ENCODE data around the gene ASB6. TPM values are rescaled to one million over a fixed set of nuclear protein-coding genes. Genes with fewer than 3 reads are reported as not detected.
A peak's percentile ranks its signal among the peaks of the same experiment; 100 is the strongest.

ASB6 gene
- 18.1 TPM for polyA plus RNA-seq (2013, experiment 1 of 2; ENCODE audit: insufficient read length)
- polyA plus RNA-seq (2013, experiment 2 of 2; ENCODE audit: insufficient read length): 17.4 TPM

- DNase-seq: peak; percentile 96
Measured at GRCh38 chr9:129641750-129642585, at the start of gene ASB6. Gene ASB6, minus strand, starts transcription at chr9:129642151. Its CDS starts 152 bp downstream, at chr9:129641999.

DNA sequence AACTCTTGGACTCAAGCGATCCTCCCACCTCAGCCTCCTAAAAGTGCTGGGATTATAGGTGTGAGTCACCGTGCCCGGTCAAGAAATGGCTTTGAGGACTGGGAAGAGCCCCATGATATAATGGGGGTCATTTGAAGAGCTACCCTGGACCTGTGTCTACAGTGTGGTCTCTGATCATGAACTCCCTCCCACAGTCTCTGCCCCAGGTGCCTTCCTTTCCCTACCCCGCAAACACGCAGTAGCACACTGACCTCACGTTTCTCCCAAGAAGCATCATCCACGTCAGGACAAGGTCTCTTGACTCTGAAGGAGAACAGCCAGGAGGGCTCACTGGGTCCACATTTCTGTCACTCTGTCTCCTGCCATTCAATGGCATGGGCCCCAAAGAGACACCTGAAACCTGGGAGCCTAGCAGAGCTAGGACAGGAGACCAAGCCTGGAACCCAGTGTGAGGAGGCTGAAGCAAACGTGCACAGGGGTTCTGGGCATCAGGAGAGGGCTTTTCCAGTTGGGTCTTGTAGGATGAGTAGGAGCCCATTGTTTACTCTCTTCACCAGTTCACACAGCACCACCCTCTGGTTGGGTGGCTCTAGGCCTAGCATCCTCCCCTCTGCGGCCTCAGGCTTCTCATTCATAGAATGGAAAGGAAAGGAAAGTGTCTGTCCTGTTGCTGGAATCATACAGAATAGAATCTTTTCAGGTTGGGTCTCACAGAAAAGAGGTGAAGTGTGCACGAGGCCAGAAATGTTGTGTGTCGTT, 46.5 kb upstream of the ASB6 start:
- DNase-seq: no peak

DNA sequence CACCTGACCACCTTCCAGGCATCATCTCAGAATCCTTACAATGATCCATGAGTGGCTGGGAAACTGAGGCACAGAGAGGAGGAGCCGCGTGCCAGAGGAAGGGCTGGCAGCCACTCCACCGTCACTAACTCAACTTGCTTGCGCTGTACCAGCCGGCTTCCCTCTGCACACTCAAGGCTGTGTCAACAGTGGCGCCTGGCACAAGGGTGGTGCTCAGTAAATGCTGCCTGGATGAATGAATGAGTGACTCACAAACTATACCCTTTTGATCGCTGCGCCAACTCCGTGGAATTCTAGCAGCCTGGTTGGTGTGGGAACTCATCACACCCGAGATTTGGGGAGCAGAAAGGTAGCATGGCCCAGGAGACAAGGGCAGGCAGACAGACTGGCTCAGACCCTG, 45.4 kb upstream of the ASB6 start:
- no peak for DNase-seq

- DNase-seq: no peak
Measured at GRCh38 chr9:129686736-129687135, 44.8 kb upstream of the ASB6 start.

DNA sequence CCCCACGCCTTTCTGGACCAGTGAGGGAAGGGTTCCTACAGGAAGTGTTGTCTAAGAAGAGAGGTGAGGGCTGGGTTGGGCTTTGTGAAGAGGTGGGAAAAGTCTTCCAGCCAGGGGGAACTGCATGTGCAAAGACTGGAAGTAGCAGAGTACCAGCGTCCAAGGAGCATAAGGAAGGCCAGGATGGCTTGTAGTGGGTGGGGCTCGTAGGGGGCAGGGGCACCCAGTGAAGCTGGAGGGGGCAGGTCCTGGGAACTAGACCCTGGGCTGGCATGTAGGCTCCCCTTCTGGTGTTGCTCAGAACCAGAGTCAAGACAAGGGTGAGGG, 43.9 kb upstream of the ASB6 start:
- no peak for DNase-seq

DNA sequence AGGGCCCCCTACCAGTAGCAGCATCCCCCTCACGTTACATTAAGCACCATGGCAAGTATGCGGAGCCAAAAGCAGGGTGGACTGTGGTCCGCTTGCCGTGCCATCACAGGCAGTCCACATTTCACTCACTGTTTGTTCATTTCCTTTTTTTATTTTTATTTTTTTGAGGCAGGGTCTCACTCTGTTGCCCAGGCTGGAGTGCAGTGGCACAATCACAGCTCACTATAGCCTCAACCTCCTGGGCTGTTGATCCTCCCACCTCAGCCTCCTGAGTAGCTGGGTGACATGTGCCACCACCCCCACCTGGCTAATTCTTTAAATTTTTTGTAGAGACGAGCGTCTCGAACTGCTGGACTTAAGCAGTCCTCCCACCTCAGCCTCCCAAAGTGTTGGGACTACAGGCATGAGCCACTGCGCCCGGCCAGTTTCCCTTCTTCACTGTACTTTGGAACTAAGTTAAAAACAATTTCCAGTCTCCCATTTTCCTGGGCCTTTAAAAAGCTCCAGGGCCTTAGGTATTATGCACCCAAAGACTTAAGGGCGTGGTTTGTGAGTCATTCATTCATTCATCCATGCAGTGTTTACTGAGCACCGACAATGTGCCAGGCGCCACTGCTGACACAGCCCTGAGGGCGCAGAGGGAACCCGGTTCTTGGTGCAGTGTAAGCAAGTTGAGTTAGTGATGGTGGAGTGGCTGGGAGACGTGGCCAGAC, 43.4 kb upstream of the ASB6 start:
- no peak for DNase-seq

DNA sequence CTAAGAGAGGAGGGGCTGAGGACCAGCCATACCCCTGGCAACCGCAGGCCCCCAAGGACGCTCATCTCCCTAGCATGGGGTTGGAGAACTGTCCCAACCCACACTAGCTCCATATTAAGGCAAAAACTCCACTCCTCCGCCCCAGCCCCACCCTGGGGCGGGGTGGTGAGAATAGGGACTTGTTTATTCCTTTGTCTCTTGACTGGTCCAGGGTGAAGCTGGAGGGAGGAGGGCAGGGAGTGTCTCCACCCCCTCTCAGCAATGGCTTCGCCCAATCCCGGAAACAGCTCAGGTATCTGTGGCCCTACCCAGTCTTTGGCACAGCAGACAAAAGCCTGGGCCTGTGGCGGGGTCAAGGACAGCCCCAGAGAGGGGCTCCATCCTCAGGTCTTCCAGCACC, 40.4 kb upstream of the ASB6 start:
- DNase-seq: no peak

DNA sequence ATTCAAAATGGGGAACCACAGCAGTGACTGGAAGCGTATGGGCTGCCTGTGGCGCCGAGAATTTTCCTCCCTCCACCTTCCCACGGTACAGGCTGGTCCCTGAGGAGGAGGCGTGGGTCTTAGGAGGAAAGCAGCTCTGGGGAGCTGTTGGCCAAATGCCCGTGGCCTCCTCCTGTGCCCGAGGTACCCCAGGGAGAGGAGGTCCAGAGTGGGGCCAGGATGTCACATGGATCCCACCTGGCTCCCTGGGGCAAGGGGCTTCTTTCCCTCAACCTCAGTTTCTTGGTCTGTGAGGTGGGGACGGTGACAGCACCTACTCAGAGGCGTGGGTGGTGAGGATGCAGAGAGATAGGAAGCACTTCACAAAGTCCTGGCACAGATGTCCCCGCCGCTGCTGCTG, 40.0 kb upstream of the ASB6 start:
- DNase-seq: no peak

DNA sequence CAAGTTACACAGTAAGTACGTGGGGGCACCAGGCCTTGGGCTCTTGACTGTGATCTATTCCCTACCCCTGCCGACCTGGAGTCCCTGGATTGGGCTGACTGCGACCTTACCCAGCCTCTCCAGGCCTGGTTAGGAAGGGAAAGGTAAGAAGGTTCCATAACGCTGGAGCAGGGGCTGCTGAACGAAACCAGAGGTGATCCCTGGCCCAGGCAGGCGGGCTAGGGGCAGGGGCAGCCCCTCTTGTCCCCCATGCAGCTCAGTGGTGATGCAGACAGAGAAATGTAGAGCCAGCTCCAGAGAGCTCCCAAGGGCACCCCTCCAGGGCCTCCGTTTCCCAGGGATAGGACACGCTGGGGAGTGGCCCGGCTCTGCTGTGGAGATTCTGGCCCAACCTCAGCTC, 37.6 kb upstream of the ASB6 start:
- DNase-seq: no peak

GRCh38 chr9:129678844-129679243, 36.9 kb upstream of the ASB6 start:
- no peak for DNase-seq

DNA sequence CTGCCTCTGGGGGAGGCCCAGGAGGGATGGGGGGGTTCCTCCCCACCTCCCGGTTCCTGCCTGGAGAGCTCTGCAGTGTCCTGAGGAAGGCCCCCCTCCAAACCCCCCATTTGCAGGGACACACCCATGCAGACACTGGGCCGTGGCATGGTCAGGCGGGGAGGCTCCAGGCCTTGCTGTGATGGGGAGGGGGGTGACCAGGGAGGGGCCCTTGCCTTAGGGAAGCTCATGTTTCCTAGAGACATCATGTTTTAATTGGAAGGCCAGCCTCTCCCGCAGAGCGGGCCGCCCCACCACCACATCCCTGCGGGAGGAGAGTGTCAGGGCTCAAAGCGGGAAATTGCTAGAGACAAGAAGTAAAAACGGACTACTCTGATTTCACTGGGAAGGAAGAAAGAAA, 35.5 kb upstream of the ASB6 start:
- DNase-seq: peak; percentile 54

- DNase-seq: peak; percentile 70
Measured at GRCh38 chr9:129676975-129677374, 35.0 kb upstream of the ASB6 start.

DNA sequence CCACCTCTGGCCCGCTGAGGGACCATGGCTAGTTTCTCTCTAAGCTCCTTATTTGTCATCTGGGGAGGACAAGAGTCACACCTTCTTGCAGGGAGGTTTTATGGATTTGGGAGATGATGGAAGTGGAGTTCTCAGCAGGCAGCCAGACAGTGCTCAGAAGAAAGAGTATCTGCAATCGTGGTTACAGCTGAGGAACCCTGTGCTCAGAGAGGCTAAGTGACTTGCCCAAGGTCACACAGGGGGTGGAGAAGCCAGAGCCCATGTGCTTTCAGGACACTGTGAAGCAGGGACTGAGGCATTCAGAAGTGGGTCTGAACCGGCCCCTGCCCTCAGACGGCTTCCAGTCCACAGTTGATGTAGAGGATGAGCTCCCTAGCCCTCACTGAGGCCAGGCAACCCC, 34.3 kb upstream of the ASB6 start:
- no peak for DNase-seq

DNA sequence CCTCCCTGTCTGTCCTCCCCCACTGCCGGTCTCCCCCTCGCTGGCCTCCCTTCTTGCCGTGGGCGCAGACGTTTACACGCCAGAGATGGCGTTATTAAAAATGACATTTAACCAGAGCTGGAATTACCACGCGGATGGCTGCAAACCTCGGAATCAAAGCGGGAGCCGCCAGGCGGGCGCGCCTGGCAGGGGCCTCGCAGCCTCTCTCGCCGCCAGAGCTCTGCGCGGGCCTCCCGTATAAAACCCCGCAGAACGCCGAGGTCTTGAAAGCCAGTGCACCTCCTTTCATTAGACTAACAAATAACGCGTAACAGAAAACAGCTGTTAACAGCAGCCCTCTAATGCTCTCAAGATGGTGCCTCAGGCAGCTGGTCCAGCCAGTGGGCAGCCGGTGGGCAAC, 33.7 kb upstream of the ASB6 start:
- peak; percentile 39 for DNase-seq

GRCh38 chr9:129674229-129674628, 32.3 kb upstream of the ASB6 start:
- DNase-seq: no peak

GRCh38 chr9:129673602-129674001, 31.7 kb upstream of the ASB6 start:
- DNase-seq: no peak

DNA sequence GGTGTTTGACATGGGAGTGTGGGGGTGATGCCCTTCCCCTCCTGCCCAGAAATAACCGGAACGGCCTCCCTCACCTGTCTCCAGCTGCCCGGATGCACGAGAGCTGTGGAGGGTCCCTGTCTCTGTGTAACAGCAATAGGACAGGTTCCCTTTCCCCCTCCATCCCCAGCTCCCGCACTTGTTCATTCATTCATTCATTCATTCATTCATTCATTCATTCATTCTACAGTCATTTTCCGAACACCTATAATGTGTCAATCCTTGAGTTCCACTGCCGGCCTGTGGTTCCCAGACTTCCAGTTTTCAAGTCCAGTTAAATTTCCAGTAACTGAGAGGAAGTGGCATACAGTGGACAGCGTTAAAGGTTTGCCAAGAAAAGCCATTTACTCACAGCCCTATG, 30.8 kb upstream of the ASB6 start:
- no peak for DNase-seq

- DNase-seq: no peak
Measured at GRCh38 chr9:129671519-129671918, 29.6 kb upstream of the ASB6 start.

GRCh38 chr9:129671065-129671464, 29.1 kb upstream of the ASB6 start:
- no peak for DNase-seq

GRCh38 chr9:129669946-129670345, 28.0 kb upstream of the ASB6 start:
- no peak for DNase-seq

- peak; percentile 71 for DNase-seq
Measured at GRCh38 chr9:129669141-129669718, 27.3 kb upstream of the ASB6 start.

GRCh38 chr9:129667850-129668249, 25.9 kb upstream of the ASB6 start:
- DNase-seq: no peak

DNA sequence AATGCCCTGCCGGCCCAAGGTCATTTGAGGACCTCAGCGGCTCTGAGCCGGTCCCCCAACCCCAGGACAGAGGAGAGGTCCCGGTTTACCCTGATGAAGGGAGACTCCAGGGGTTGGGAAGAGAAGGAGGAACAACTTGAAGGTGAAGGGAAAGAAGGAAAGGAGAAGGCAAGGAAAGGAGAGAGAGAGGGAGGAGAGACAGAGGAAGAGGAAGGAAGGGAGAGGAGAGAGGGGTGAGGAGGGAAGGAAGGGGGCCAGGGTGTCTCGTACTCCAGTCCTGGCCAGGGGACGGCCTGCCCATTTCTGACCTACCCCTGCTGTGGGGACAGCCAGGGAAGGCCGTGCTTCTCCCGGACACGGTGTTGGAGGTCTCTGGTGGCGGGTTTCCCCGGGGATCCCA, 25.4 kb upstream of the ASB6 start:
- no peak for DNase-seq
